Ishikawa (cell line): ENCODE results near the gene PDGFRA.

Experiments
- EGR1 ChIP-seq: IDR thresholded peaks from 2 replicates; pipeline ENCODE4 v1.6.1; 2012
- EP300 ChIP-seq: IDR thresholded peaks from 2 replicates; pipeline ENCODE4 v1.6.1; 2012; ENCODE audit warnings: borderline replicate concordance
- FOXM1 ChIP-seq: IDR thresholded peaks from 2 replicates; pipeline ENCODE4 v1.6.1; 2012; ENCODE audit warnings: low read depth, borderline replicate concordance
- NFIC ChIP-seq: IDR thresholded peaks from 2 replicates; pipeline ENCODE4 v1.6.1; 2012
- RAD21 ChIP-seq: IDR thresholded peaks from 2 replicates; pipeline ENCODE4 v1.6.1; 2012; ENCODE audit warnings: low read depth
- REST ChIP-seq: IDR thresholded peaks from 2 replicates; pipeline ENCODE4 v1.6.1; 2012; ENCODE audit warnings: low read depth, mild to moderate bottlenecking
- TAF1 ChIP-seq: IDR thresholded peaks from 2 replicates; pipeline ENCODE4 v1.6.1; 2012; ENCODE audit warnings: low read depth, mild to moderate bottlenecking
- YY1 ChIP-seq: IDR thresholded peaks from 2 replicates; pipeline ENCODE4 v1.6.1; 2012; ENCODE audit warnings: low read depth

DNA sequence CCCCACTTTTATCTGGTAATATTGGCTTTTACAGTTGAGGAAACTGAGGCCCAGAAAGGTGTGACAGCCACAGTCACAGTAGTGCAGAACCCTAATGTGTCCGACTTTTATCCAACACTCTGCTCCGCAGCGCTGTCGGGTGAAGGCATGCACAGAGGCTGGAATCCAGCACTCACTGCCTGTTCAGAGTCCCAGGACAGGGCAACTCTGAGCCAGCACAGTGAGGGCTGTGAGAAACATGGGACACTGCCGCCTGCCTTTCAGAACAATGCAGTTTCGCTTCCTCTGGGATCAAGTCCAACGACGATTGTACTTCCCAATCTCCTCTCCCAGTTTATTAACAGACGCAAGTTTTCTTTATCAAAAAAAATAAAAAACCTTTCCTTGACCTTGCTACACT lies 41.9 kb upstream of the PDGFRA start:
- TF ChIP-seq TAF1 (no peak), EGR1 (no peak), FOXM1 (no peak), REST (no peak), EP300 (no peak), NFIC (no peak), RAD21 (no peak), YY1 (no peak)
